Neural cell (in vitro differentiated cells): Measurements from ENCODE around the gene INSYN2B.

ENCODE experiments used
- CTCF ChIP-seq: fragments of 450-650 bp; IDR thresholded peaks from 2 replicates; pipeline ENCODE4 v1.5.1; 2014; ENCODE audit warnings: antibody characterized with exemption, mild to moderate bottlenecking, moderate library complexity; ENCODE audit not compliant: poor library complexity, severe bottlenecking
- EP300 ChIP-seq: fragments of 450-650 bp; conservative IDR thresholded peaks from 2 replicates; pipeline ENCODE4 v1.6.1; 2014; ENCODE audit warnings: antibody characterized with exemption, mild to moderate bottlenecking, moderate library complexity; ENCODE audit not compliant: poor library complexity, severe bottlenecking
- EZH2 ChIP-seq: fragments of 200-600, 300-800 bp; shearing (Covaris generic), sonication (generic); IDR thresholded peaks from 2 replicates; pipeline ENCODE4 v1.6.1; 2014; ENCODE audit warnings: antibody characterized with exemption, low read length, borderline replicate concordance, mild to moderate bottlenecking; ENCODE audit not compliant: insufficient read depth, poor library complexity, severe bottlenecking
- MXI1 ChIP-seq: fragments of 450-650 bp; conservative IDR thresholded peaks from 2 replicates; pipeline ENCODE4 v1.6.1; 2014; ENCODE audit warnings: antibody characterized with exemption, mild to moderate bottlenecking; ENCODE audit not compliant: poor library complexity, severe bottlenecking
- POLR2AphosphoS5 ChIP-seq: IDR thresholded peaks from 2 replicates; pipeline ENCODE4 v1.6.1; 2012
- RAD21 ChIP-seq: fragments of 450-650 bp; conservative IDR thresholded peaks from 2 replicates; pipeline ENCODE4 v1.6.1; 2014; ENCODE audit warnings: antibody characterized with exemption, mild to moderate bottlenecking, moderate library complexity
- REST ChIP-seq: IDR thresholded peaks from 2 replicates; pipeline ENCODE4 v1.6.1; 2012; ENCODE audit warnings: borderline replicate concordance
- SMC3 ChIP-seq: fragments of 450-650 bp; conservative IDR thresholded peaks from 2 replicates; pipeline ENCODE4 v1.6.1; 2014; ENCODE audit warnings: antibody characterized with exemption, mild to moderate bottlenecking, moderate library complexity; ENCODE audit not compliant: poor library complexity
- TAF1 ChIP-seq: IDR thresholded peaks from 2 replicates; pipeline ENCODE4 v1.6.1; 2012; ENCODE audit warnings: low read depth

GRCh38 chr5:169880012-169880663 is 100.2 kb downstream of the INSYN2B start:
- no peak for TF ChIP-seq CTCF
- TF ChIP-seq POLR2AphosphoS5: no peak
- no peak for TF ChIP-seq RAD21
- no peak for TF ChIP-seq TAF1
- no peak for TF ChIP-seq SMC3
- no peak for TF ChIP-seq REST
- TF ChIP-seq EP300: no peak
- TF ChIP-seq EZH2: no peak
- no peak for TF ChIP-seq MXI1
